Common myeloid progenitor, CD34-positive (primary cell): ENCODE measurements around the gene MFF.
A peak's percentile ranks its signal among the peaks of the same experiment; 100 is the strongest.

Experiments
- CTCF ChIA-PET: fragments of 350-600 bp; sonication (Branson Sonifier 250); formaldehyde crosslinking; loops from one replicate; lab custom pipeline; 2021; ENCODE audit warnings: antibody characterized with exemption; lab: Charles Lee
- POLR2A ChIA-PET: fragments of 350-600 bp; sonication (Branson Sonifier 250); formaldehyde crosslinking; loops from one replicate; lab custom pipeline; 2021; ENCODE audit warnings: antibody characterized with exemption; lab: Charles Lee
- DNase-seq, 3 donors: peaks; one replicate each; pipeline versions ENCODE4 v3.0.0 to v3.0.0-alpha.2; 2013
- H3K27ac ChIP-seq, 2 experiments: 1 replicate in 1 of 2; 2 replicates in 1 of 2; pipeline ENCODE4 v1.7.0; 2013; ENCODE audit warnings: inconsistent platforms in 2 of 2, low read length in 2 of 2, mild to moderate bottlenecking in 2 of 2, low read depth in 1 of 2, moderate library complexity in 1 of 2; ENCODE audit not compliant: severe bottlenecking in 2 of 2, insufficient read depth in 1 of 2, poor library complexity in 1 of 2
- H3K27me3 ChIP-seq, 5 experiments: replicated peaks in 2 of 5; 1 replicate in 3 of 5; 2 replicates in 2 of 5; pipeline versions ENCODE4 v1.6.1 to v1.7.0; 2013; ENCODE audit warnings: low read length in 4 of 5, mild to moderate bottlenecking in 2 of 5, moderate library complexity in 2 of 5, inconsistent platforms in 1 of 5; ENCODE audit not compliant: insufficient read depth in 5 of 5, control insufficient read depth in 4 of 5
- H3K36me3 ChIP-seq, 4 experiments: 1 replicate in 2 of 4; 2 replicates in 2 of 4; pipeline versions ENCODE4 v1.6.1 to v1.7.0; 2013; ENCODE audit warnings: low read length in 3 of 4, control low read depth in 1 of 4, mild to moderate bottlenecking in 1 of 4; ENCODE audit not compliant: control insufficient read depth in 4 of 4, insufficient read depth in 4 of 4
- H3K4me1 ChIP-seq, 4 experiments: 1 replicate in 3 of 4; 2 replicates in 1 of 4; pipeline versions ENCODE4 v1.6.1 to v1.7.1; 2013; ENCODE audit warnings: low read length in 3 of 4, mild to moderate bottlenecking in 3 of 4, control low read depth in 1 of 4, inconsistent platforms in 1 of 4, moderate library complexity in 1 of 4; ENCODE audit not compliant: control insufficient read depth in 4 of 4, insufficient read depth in 4 of 4; ENCODE audit errors: control extremely low read depth in 1 of 4
- H3K4me3 ChIP-seq, 7 experiments: 1 replicate in 4 of 7; 2 replicates in 3 of 7; pipeline versions ENCODE4 v1.5.1 to v1.7.0; 2013; ENCODE audit warnings: mild to moderate bottlenecking in 7 of 7, low read length in 6 of 7, moderate library complexity in 6 of 7, inconsistent platforms in 2 of 7, low read depth in 2 of 7, control low read depth in 1 of 7; ENCODE audit not compliant: insufficient read depth in 4 of 7, control insufficient read depth in 1 of 7; ENCODE audit errors: extremely low read depth in 1 of 7
- H3K9me3 ChIP-seq, 5 experiments: 1 replicate in 4 of 5; 2 replicates in 1 of 5; pipeline versions ENCODE4 v1.6.1 to v1.7.1; 2013; ENCODE audit warnings: low read length in 4 of 5, mild to moderate bottlenecking in 2 of 5, inconsistent platforms in 1 of 5, low read depth in 1 of 5, moderate library complexity in 1 of 5; ENCODE audit not compliant: control insufficient read depth in 4 of 5, insufficient read depth in 2 of 5; ENCODE audit errors: control extremely low read depth in 1 of 5
- WGBS: methylation state at CpG from one replicate; pipeline ENCODE4 v1.1.5; 2013; ENCODE audit not compliant: insufficient coverage; 5-methylcytosine and 5-hydroxymethylcytosine counted together

Gene MFF

DNA sequence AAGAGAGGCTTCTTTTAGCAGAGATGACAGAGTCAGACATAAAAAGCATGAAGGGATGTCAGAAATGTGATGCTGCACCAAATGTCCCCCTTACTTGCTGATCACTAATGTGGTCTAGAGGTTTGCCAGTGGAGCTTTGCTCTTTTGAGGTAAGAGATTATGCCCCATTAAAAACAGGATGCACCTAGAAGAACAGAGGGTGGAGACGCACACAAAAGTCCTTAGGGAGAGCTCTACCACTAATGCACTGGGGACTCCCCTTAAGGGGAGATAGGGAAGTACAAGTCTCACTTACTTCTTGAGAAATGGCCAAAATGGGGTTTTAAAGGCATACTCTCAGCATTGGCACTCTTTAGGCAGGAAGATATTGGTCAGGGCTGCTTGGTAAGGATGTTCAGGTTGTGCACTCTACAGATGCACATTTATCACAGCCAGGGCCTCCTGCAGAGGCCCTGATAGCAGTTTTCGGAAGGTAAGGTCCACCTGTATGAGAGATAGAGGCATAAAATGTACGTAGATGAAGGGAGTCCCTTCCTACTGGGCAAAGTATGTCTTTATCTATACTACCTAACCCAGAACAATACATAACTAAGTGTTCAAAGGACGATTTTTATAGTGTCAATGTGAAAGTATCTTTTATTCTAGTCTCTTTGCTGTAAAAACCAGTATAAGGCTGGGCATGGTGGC is 79.7 kb downstream of the MFF start:
- peak in 2 of 3 donors; percentile 26 to 54 for DNase-seq
- Histone ChIP-seq H3K4me3 (no peak overlapping the region), H3K36me3 (no peaks in the 10 kb centered on the region), H3K27ac (no peak overlapping the region), H3K27me3 (no peaks in the 10 kb centered on the region), H3K9me3 (no peaks in the 10 kb centered on the region), H3K4me1 (peaks cover 0 to 10% (median 7%) of the 10 kb centered on the region in 4 experiments)
- WGBS: 80% methylated on average over 1 of the region's 4 CpGs
- ChIA-PET CTCF (interaction anchor here (1.0 to 4.0 kb wide), 2 partner anchors 66 to 68 kb away, joined by 3 to 14 read pairs; partner anchors contain the start of gene AGFG1), POLR2A (no interaction called here)

DNA sequence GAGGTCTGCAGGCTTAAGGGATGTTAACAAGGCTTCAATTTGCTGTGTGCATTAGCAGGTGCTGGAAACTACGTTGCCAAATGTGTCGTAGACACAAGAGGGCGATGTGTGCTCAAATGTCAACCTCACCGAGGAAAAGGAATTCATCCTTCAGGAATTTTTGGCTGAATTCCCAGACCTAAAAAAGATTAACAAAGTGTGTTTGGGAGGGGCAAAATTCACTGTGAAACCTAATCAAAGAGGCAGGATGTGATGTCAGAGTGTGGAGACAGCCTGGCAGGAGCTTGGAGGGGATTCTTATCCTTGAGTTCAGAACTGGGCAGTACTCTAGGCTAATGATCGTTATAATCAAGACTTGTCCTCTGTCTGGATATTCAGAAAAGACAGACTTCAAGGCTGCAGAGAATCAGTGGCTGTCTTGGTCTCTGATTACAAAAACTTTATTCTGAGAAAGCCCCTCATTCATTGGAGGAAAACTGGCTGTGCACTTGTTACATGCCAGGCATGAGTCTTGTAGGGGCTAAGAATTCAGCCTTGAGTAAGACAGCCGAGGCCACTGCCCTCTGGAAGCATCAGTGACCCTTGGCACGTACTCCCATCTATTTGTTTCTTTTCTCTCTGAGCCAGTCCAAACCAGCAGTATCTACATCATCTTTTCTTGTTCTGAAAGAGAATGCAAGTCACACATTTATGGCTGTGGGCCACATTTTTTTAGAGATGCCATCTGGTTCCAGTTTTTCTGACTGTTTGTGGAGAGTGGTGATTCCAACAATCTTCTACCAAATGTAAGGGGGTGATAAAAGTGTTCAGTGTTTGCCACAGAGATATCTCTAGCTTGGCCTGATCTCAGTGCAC is 81.4 kb downstream of the MFF start:
- peaks cover 0 to 10% (median 7%) of the 10 kb centered on the region in 4 experiments for H3K4me1 ChIP-seq
- peak; percentile 60 to 93 (median 90) for DNase-seq
- H3K4me3 ChIP-seq: peak overlapping the region in 1 of 7 experiments; percentile 50
- no peak overlapping the region for H3K27ac ChIP-seq
- ChIA-PET POLR2A (no interaction called here), CTCF (interaction anchor here (0.7 to 4.0 kb wide), 10 partner anchors 9 to 70 kb away, joined by 3 to 14 read pairs (median 4); partner anchors contain the start of gene AGFG1)
- H3K36me3 ChIP-seq: no peaks in the 10 kb centered on the region
- no peaks in the 10 kb centered on the region for H3K9me3 ChIP-seq
- H3K27me3 ChIP-seq: no peaks in the 10 kb centered on the region
- 2% methylated on average over 6 of the region's 7 CpGs for WGBS
